ENCODE measurements around the gene PNLIP.

PNLIP gene

GRCh38 chr10:116588995-116589394 is 43.3 kb downstream of the PNLIP start:
- H3K9me3 ChIP-seq (ENCODE audit: low read depth, low read length): no peaks in the 10 kb centered on the region

GRCh38 chr10:116589926-116590325 is 44.2 kb downstream of the PNLIP start:
- no peak for TF ChIP-seq FOXP2 (optimal IDR thresholded peaks at IDR 0.05; ENCODE audit: control extremely low read depth, extremely low read length, insufficient read depth)
- no peak for TF ChIP-seq POLR2AphosphoS5 (IDR thresholded peaks at IDR 0.05; ENCODE audit: borderline replicate concordance, low read depth, low read length)
- TF ChIP-seq EZH2 (IDR thresholded peaks at IDR 0.05): no peak

More at GRCh38 chr10:116588995-116589394, 43.3 kb downstream of the PNLIP start:
- DNase-seq (ENCODE audit: low read depth, low spot score): no peak
- no peak overlapping the region for H3K27ac ChIP-seq
- no peaks in the 10 kb centered on the region for H3K36me3 ChIP-seq (ENCODE audit: insufficient read depth, low read length)
- H3K4me3 ChIP-seq: no peak overlapping the region
- no peak overlapping the region for H3K9ac ChIP-seq (ENCODE audit: insufficient read length)
- TF ChIP-seq POLR2AphosphoS5 (IDR thresholded peaks at IDR 0.05; ENCODE audit: borderline replicate concordance, low read depth, low read length) (no peak), FOXP2 (optimal IDR thresholded peaks at IDR 0.05; ENCODE audit: control extremely low read depth, extremely low read length, insufficient read depth) (no peak), EZH2 (IDR thresholded peaks at IDR 0.05) (no peak)

GRCh38 chr10:116590590-116591444 is 45.1 kb downstream of the PNLIP start, which contains the start of gene PNLIPRP1:
PNLIPRP1 (plus strand) TSS chr10:116590959; CDS start chr10:116591130, 171 bp downstream.
- no peak for TF ChIP-seq EZH2 (IDR thresholded peaks at IDR 0.05)
- TF ChIP-seq FOXP2 (optimal IDR thresholded peaks at IDR 0.05; ENCODE audit: control extremely low read depth, extremely low read length, insufficient read depth): no peak
- H3K4me3 ChIP-seq: no peak within 1 kb of the TSS

More at GRCh38 chr10:116589926-116590325, 44.2 kb downstream of the PNLIP start:
- no peak for DNase-seq (ENCODE audit: low read depth, low spot score)
- Histone ChIP-seq H3K4me3 (no peak overlapping the region), H3K9ac (ENCODE audit: insufficient read length) (no peak overlapping the region), H3K27ac (no peak overlapping the region), H3K9me3 (ENCODE audit: low read depth, low read length) (no peaks in the 10 kb centered on the region), H3K36me3 (ENCODE audit: insufficient read depth, low read length) (no peaks in the 10 kb centered on the region)

GRCh38 chr10:116593139-116593740 is 47.5 kb downstream of the PNLIP start:
- H3K9me3 ChIP-seq (ENCODE audit: low read depth, low read length): no peaks in the 10 kb centered on the region
- H3K36me3 ChIP-seq (ENCODE audit: insufficient read depth, low read length): no peaks in the 10 kb centered on the region
- no peak overlapping the region for H3K9ac ChIP-seq (ENCODE audit: insufficient read length)
- no peak overlapping the region for H3K4me3 ChIP-seq
- no peak overlapping the region for H3K27ac ChIP-seq
- no peak for DNase-seq (ENCODE audit: low read depth, low spot score)
- TF ChIP-seq FOXP2 (optimal IDR thresholded peaks at IDR 0.05; ENCODE audit: control extremely low read depth, extremely low read length, insufficient read depth) (no peak), POLR2AphosphoS5 (IDR thresholded peaks at IDR 0.05; ENCODE audit: borderline replicate concordance, low read depth, low read length) (no peak), EZH2 (IDR thresholded peaks at IDR 0.05) (no peak)

More at GRCh38 chr10:116590590-116591444, 45.1 kb downstream of the PNLIP start, which contains the start of gene PNLIPRP1:
- DNase-seq (ENCODE audit: low read depth, low spot score): no peak
- Histone ChIP-seq H3K27ac (no peak within 1 kb of the TSS), H3K9me3 (ENCODE audit: low read depth, low read length) (no peaks in the 10 kb centered on the region), H3K36me3 (ENCODE audit: insufficient read depth, low read length) (no peaks in the 10 kb centered on the region), H3K9ac (ENCODE audit: insufficient read length) (no peak within 1 kb of the TSS)

- TF ChIP-seq FOXP2 (optimal IDR thresholded peaks at IDR 0.05; ENCODE audit: control extremely low read depth, extremely low read length, insufficient read depth) (no peak), POLR2AphosphoS5 (IDR thresholded peaks at IDR 0.05; ENCODE audit: borderline replicate concordance, low read depth, low read length) (no peak), EZH2 (IDR thresholded peaks at IDR 0.05) (no peak)
Observed at GRCh38 chr10:116594525-116595035, 48.8 kb downstream of the PNLIP start.

GRCh38 chr10:116596062-116596461 is 50.3 kb downstream of the PNLIP start:
- H3K27ac ChIP-seq: no peak overlapping the region
- DNase-seq (ENCODE audit: low read depth, low spot score): no peak
- H3K9ac ChIP-seq (ENCODE audit: insufficient read length): no peak overlapping the region
- TF ChIP-seq FOXP2 (optimal IDR thresholded peaks at IDR 0.05; ENCODE audit: control extremely low read depth, extremely low read length, insufficient read depth) (no peak), POLR2AphosphoS5 (IDR thresholded peaks at IDR 0.05; ENCODE audit: borderline replicate concordance, low read depth, low read length) (no peak), EZH2 (IDR thresholded peaks at IDR 0.05) (no peak)
- H3K4me3 ChIP-seq: no peak overlapping the region
- H3K9me3 ChIP-seq (ENCODE audit: low read depth, low read length): no peaks in the 10 kb centered on the region
- no peaks in the 10 kb centered on the region for H3K36me3 ChIP-seq (ENCODE audit: insufficient read depth, low read length)

More at GRCh38 chr10:116594525-116595035, 48.8 kb downstream of the PNLIP start:
- no peak for DNase-seq (ENCODE audit: low read depth, low spot score)
- no peak overlapping the region for H3K4me3 ChIP-seq
- H3K9me3 ChIP-seq (ENCODE audit: low read depth, low read length): no peaks in the 10 kb centered on the region
- H3K36me3 ChIP-seq (ENCODE audit: insufficient read depth, low read length): no peaks in the 10 kb centered on the region
- H3K27ac ChIP-seq: no peak overlapping the region
- no peak overlapping the region for H3K9ac ChIP-seq (ENCODE audit: insufficient read length)

GRCh38 chr10:116597543-116597942 is 51.8 kb downstream of the PNLIP start:
- TF ChIP-seq EZH2 (IDR thresholded peaks at IDR 0.05) (no peak), POLR2AphosphoS5 (IDR thresholded peaks at IDR 0.05; ENCODE audit: borderline replicate concordance, low read depth, low read length) (no peak), FOXP2 (optimal IDR thresholded peaks at IDR 0.05; ENCODE audit: control extremely low read depth, extremely low read length, insufficient read depth) (no peak)
- Histone ChIP-seq H3K36me3 (ENCODE audit: insufficient read depth, low read length) (no peaks in the 10 kb centered on the region), H3K9me3 (ENCODE audit: low read depth, low read length) (no peaks in the 10 kb centered on the region), H3K9ac (ENCODE audit: insufficient read length) (no peak overlapping the region), H3K27ac (no peak overlapping the region), H3K4me3 (no peak overlapping the region)
- DNase-seq (ENCODE audit: low read depth, low spot score): no peak

GRCh38 chr10:116598329-116598728 is 52.6 kb downstream of the PNLIP start:
- no peak overlapping the region for H3K4me3 ChIP-seq
- TF ChIP-seq EZH2 (IDR thresholded peaks at IDR 0.05): no peak
- TF ChIP-seq FOXP2 (optimal IDR thresholded peaks at IDR 0.05; ENCODE audit: control extremely low read depth, extremely low read length, insufficient read depth): no peak
- TF ChIP-seq POLR2AphosphoS5 (IDR thresholded peaks at IDR 0.05; ENCODE audit: borderline replicate concordance, low read depth, low read length): no peak
- no peak overlapping the region for H3K27ac ChIP-seq
- DNase-seq (ENCODE audit: low read depth, low spot score): no peak
- H3K9ac ChIP-seq (ENCODE audit: insufficient read length): no peak overlapping the region
- H3K9me3 ChIP-seq (ENCODE audit: low read depth, low read length): no peaks in the 10 kb centered on the region
- no peaks in the 10 kb centered on the region for H3K36me3 ChIP-seq (ENCODE audit: insufficient read depth, low read length)

All from SK-N-MC (cell line).